MM.1S (cell line): ENCODE data around the gene OAS2.
"Not testable (repeated sequence)": the region's sequence is repeated elsewhere in the genome, so short reads cannot be mapped to it uniquely, and the experiment has no call there.

Experiments
- DNase-seq: peaks from one replicate; pipeline ENCODE4 v3.0.0-alpha.2; 2015
- H2AFZ ChIP-seq: fragments of 300-600 bp; sonication (generic); 2 replicates; pipeline ENCODE4 v1.6.0; 2016; ENCODE audit warnings: antibody characterized with exemption, low read length
- H3F3A ChIP-seq: fragments of 300-600 bp; sonication (generic); 2 replicates; pipeline ENCODE4 v1.6.1; 2016; ENCODE audit warnings: mild to moderate bottlenecking, antibody characterized with exemption, low read length, moderate library complexity, mixed read lengths; ENCODE audit not compliant: insufficient read depth
- H3K27ac ChIP-seq: fragments of 300-600 bp; sonication (generic); 2 replicates; pipeline ENCODE4 v1.5.1; 2016; ENCODE audit warnings: mild to moderate bottlenecking, low read length
- H3K27me3 ChIP-seq: fragments of 300-600 bp; sonication (generic); replicated peaks from 2 replicates; pipeline ENCODE4 v1.6.0; 2016; ENCODE audit warnings: low read length; ENCODE audit not compliant: insufficient read depth
- H3K36me3 ChIP-seq: fragments of 300-600 bp; sonication (generic); replicated peaks from 2 replicates; pipeline ENCODE4 v1.6.1; 2016; ENCODE audit warnings: mild to moderate bottlenecking, low read length, mixed read lengths; ENCODE audit not compliant: insufficient read depth
- H3K4me1 ChIP-seq: fragments of 300-600 bp; sonication (generic); 2 replicates; pipeline ENCODE4 v1.6.1; 2016; ENCODE audit warnings: low read length, mixed read lengths
- H3K4me2 ChIP-seq: fragments of 300-600 bp; sonication (generic); 2 replicates; pipeline ENCODE4 v1.6.0; 2016; ENCODE audit warnings: low read depth, low read length
- H3K4me3 ChIP-seq: fragments of 300-600 bp; sonication (generic); 2 replicates; pipeline ENCODE4 v1.5.1; 2016; ENCODE audit warnings: low read length, mixed read lengths
- H3K79me2 ChIP-seq: fragments of 300-600 bp; sonication (generic); 2 replicates; pipeline ENCODE4 v1.6.1; 2016; ENCODE audit warnings: mixed run types, low read length, mixed read lengths
- H3K9ac ChIP-seq: fragments of 300-600 bp; sonication (generic); 2 replicates; pipeline ENCODE4 v1.6.1; 2016; ENCODE audit warnings: low read length, mixed read lengths
- H3K9me2 ChIP-seq: fragments of 300-600 bp; sonication (generic); replicated peaks from 2 replicates; pipeline ENCODE4 v1.6.1; 2016; ENCODE audit warnings: mild to moderate bottlenecking, low read length, mixed read lengths; ENCODE audit not compliant: insufficient read depth
- H3K9me3 ChIP-seq: fragments of 300-600 bp; sonication (generic); replicated peaks from 2 replicates; pipeline ENCODE4 v1.6.1; 2016; ENCODE audit warnings: mild to moderate bottlenecking, low read length, mixed read lengths; ENCODE audit not compliant: insufficient read depth
- H4K20me1 ChIP-seq: fragments of 300-600 bp; sonication (generic); 2 replicates; pipeline ENCODE4 v1.6.1; 2016; ENCODE audit warnings: mild to moderate bottlenecking, low read length, moderate library complexity, mixed read lengths; ENCODE audit not compliant: insufficient read depth
- CTCF ChIP-seq: fragments of 300-600 bp; sonication (generic); IDR thresholded peaks from 2 replicates; pipeline ENCODE4 v1.5.1; 2016; ENCODE audit warnings: antibody characterized with exemption, low read length, mixed read lengths
- EZH2 ChIP-seq: fragments of 300-600 bp; sonication (generic); optimal IDR thresholded peaks from 2 replicates; pipeline ENCODE3; 2017; ENCODE audit warnings: low read depth, mild to moderate bottlenecking, antibody characterized with exemption, low read length, mixed read lengths
- EZH2phosphoT487 ChIP-seq: fragments of 300-600 bp; sonication (generic); IDR thresholded peaks from 2 replicates; pipeline ENCODE4 v1.6.1; 2018; ENCODE audit warnings: antibody characterized with exemption, low read length

Gene OAS2

GRCh38 chr12:112947761-112948160, 30.6 kb upstream of the OAS2 start:
- Histone ChIP-seq H3K4me2 (no peak overlapping the region), H3K4me1 (no peaks in the 10 kb centered on the region), H3K36me3 (no peaks in the 10 kb centered on the region), H3K9ac (no peak overlapping the region), H3K27me3 (no peaks in the 10 kb centered on the region), H2AFZ (no peak overlapping the region), H3K4me3 (no peak overlapping the region), H3K9me3 (no peaks in the 10 kb centered on the region), H3F3A (no peaks in the 10 kb centered on the region), H3K9me2 (no peaks in the 10 kb centered on the region), H4K20me1 (no peaks in the 10 kb centered on the region), H3K27ac (no peak overlapping the region), H3K79me2 (no peaks in the 10 kb centered on the region)
- no peak for DNase-seq
- TF ChIP-seq CTCF: no peak
- no peak for TF ChIP-seq EZH2phosphoT487
- TF ChIP-seq EZH2: no peak

GRCh38 chr12:112948806-112949205, 29.5 kb upstream of the OAS2 start:
- Histone ChIP-seq H3K27me3 (no peaks in the 10 kb centered on the region), H2AFZ (no peak overlapping the region), H3K9me3 (no peaks in the 10 kb centered on the region), H3K79me2 (no peaks in the 10 kb centered on the region), H3K4me3 (no peak overlapping the region), H3F3A (no peaks in the 10 kb centered on the region), H3K9ac (no peak overlapping the region), H3K4me1 (no peaks in the 10 kb centered on the region), H3K36me3 (no peaks in the 10 kb centered on the region), H3K9me2 (no peaks in the 10 kb centered on the region), H3K27ac (no peak overlapping the region), H3K4me2 (no peak overlapping the region), H4K20me1 (no peaks in the 10 kb centered on the region)
- no peak for DNase-seq
- no peak for TF ChIP-seq CTCF
- no peak for TF ChIP-seq EZH2
- no peak for TF ChIP-seq EZH2phosphoT487

GRCh38 chr12:112950701-112951100, 27.6 kb upstream of the OAS2 start:
- Histone ChIP-seq H3K36me3 (no peaks in the 10 kb centered on the region), H3K9me3 (no peaks in the 10 kb centered on the region), H3K9me2 (no peaks in the 10 kb centered on the region), H3K79me2 (no peaks in the 10 kb centered on the region), H3K9ac (no peak overlapping the region), H3K27me3 (no peaks in the 10 kb centered on the region), H3K27ac (no peak overlapping the region), H3K4me3 (no peak overlapping the region), H3F3A (no peaks in the 10 kb centered on the region), H3K4me1 (no peaks in the 10 kb centered on the region), H3K4me2 (no peak overlapping the region), H2AFZ (no peak overlapping the region), H4K20me1 (no peaks in the 10 kb centered on the region)
- no peak for DNase-seq
- no peak for TF ChIP-seq EZH2
- no peak for TF ChIP-seq CTCF
- TF ChIP-seq EZH2phosphoT487: no peak

- not testable (repeated sequence) for H3K4me2 ChIP-seq, H3F3A ChIP-seq, H3K27ac ChIP-seq, H2AFZ ChIP-seq, DNase-seq, H3K4me1 ChIP-seq, H3K9me3 ChIP-seq, H3K36me3 ChIP-seq, H3K79me2 ChIP-seq, H3K9ac ChIP-seq, H3K4me3 ChIP-seq, H3K9me2 ChIP-seq, H4K20me1 ChIP-seq, H3K27me3 ChIP-seq
Measured at GRCh38 chr12:112957125-112957524, 21.2 kb upstream of the OAS2 start.
